H7 (cell line): ENCODE results near the gene COL20A1. TPM values are rescaled to one million over a fixed set of nuclear protein-coding genes. Genes with fewer than 3 reads are reported as not detected.

ENCODE experiments used
- DNase-seq: peaks from one replicate; pipeline ENCODE4 v3.0.0; 2012
- H3K27me3 ChIP-seq: 2 replicates; pipeline ENCODE4 v1.6.0; 2011; ENCODE audit warnings: mild to moderate bottlenecking, low read length; ENCODE audit not compliant: control insufficient read depth, insufficient read depth
- H3K36me3 ChIP-seq: replicated peaks from 2 replicates; pipeline ENCODE4 v1.5.1; 2011; ENCODE audit warnings: low read length; ENCODE audit not compliant: control insufficient read depth, insufficient read depth
- H3K4me3 ChIP-seq: 2 replicates; pipeline ENCODE4 v1.5.1; 2011; ENCODE audit warnings: low read depth, mild to moderate bottlenecking, control low read depth, low read length, moderate library complexity; ENCODE audit not compliant: insufficient read depth
- total RNA-seq: library from RNA; depleted of rRNA; stranded (reverse); fragments of >200 nt; shearing (Covaris generic); gene quantifications from 2 replicates; pipeline ENCODE4 v1.2.3, GENCODE V29; 2014

Gene COL20A1
- total RNA-seq, 1 experiment from 2014 or later: 0.17 TPM

GRCh38 chr20:63311186-63311832, 18.3 kb downstream of the COL20A1 start:
- no peak overlapping the region for H3K4me3 ChIP-seq
- no peaks in the 10 kb centered on the region for H3K36me3 ChIP-seq
- H3K27me3 ChIP-seq: no peaks in the 10 kb centered on the region
- no peak for DNase-seq

GRCh38 chr20:63311833-63312243, 18.9 kb downstream of the COL20A1 start:
- H3K4me3 ChIP-seq: no peak overlapping the region
- H3K36me3 ChIP-seq: no peaks in the 10 kb centered on the region
- no peak for DNase-seq
- no peaks in the 10 kb centered on the region for H3K27me3 ChIP-seq

GRCh38 chr20:63312273-63312672, 19.3 kb downstream of the COL20A1 start:
- no peaks in the 10 kb centered on the region for H3K36me3 ChIP-seq
- H3K27me3 ChIP-seq: no peaks in the 10 kb centered on the region
- H3K4me3 ChIP-seq: no peak overlapping the region
- no peak for DNase-seq

GRCh38 chr20:63312690-63313348, 19.8 kb downstream of the COL20A1 start:
- H3K36me3 ChIP-seq: no peaks in the 10 kb centered on the region
- H3K27me3 ChIP-seq: no peaks in the 10 kb centered on the region
- no peak overlapping the region for H3K4me3 ChIP-seq
- DNase-seq: no peak

GRCh38 chr20:63313349-63314014, 20.5 kb downstream of the COL20A1 start:
- no peak overlapping the region for H3K4me3 ChIP-seq
- H3K27me3 ChIP-seq: no peaks in the 10 kb centered on the region
- DNase-seq: no peak
- no peaks in the 10 kb centered on the region for H3K36me3 ChIP-seq

GRCh38 chr20:63314015-63314471, 21.1 kb downstream of the COL20A1 start:
- no peaks in the 10 kb centered on the region for H3K27me3 ChIP-seq
- no peaks in the 10 kb centered on the region for H3K36me3 ChIP-seq
- no peak overlapping the region for H3K4me3 ChIP-seq
- DNase-seq: no peak

GRCh38 chr20:63314566-63315239, 21.7 kb downstream of the COL20A1 start:
- no peaks in the 10 kb centered on the region for H3K36me3 ChIP-seq

GRCh38 chr20:63315240-63315689, 22.3 kb downstream of the COL20A1 start:
- Histone ChIP-seq H3K27me3 (no peaks in the 10 kb centered on the region), H3K36me3 (no peaks in the 10 kb centered on the region), H3K4me3 (no peak overlapping the region)
- no peak for DNase-seq

More at GRCh38 chr20:63314566-63315239, 21.7 kb downstream of the COL20A1 start:
- no peaks in the 10 kb centered on the region for H3K27me3 ChIP-seq
- no peak for DNase-seq
- H3K4me3 ChIP-seq: no peak overlapping the region

GRCh38 chr20:63315731-63316491, 22.9 kb downstream of the COL20A1 start:
- Histone ChIP-seq H3K27me3 (no peaks in the 10 kb centered on the region), H3K4me3 (no peak overlapping the region), H3K36me3 (no peaks in the 10 kb centered on the region)
- DNase-seq: no peak

- Histone ChIP-seq H3K4me3 (no peak overlapping the region), H3K27me3 (no peaks in the 10 kb centered on the region)
- DNase-seq: no peak
Measured at GRCh38 chr20:63316502-63316921, 23.5 kb downstream of the COL20A1 start.

GRCh38 chr20:63317061-63317460, 24.1 kb downstream of the COL20A1 start:
- Histone ChIP-seq H3K27me3 (no peaks in the 10 kb centered on the region), H3K4me3 (no peak overlapping the region), H3K36me3 (no peaks in the 10 kb centered on the region)
- DNase-seq: no peak

More at GRCh38 chr20:63316502-63316921, 23.5 kb downstream of the COL20A1 start:
- H3K36me3 ChIP-seq: no peaks in the 10 kb centered on the region

GRCh38 chr20:63317601-63318291, 24.8 kb downstream of the COL20A1 start:
- Histone ChIP-seq H3K36me3 (no peaks in the 10 kb centered on the region), H3K27me3 (no peaks in the 10 kb centered on the region), H3K4me3 (no peak overlapping the region)
- no peak for DNase-seq

- no peak overlapping the region for H3K4me3 ChIP-seq
- no peaks in the 10 kb centered on the region for H3K36me3 ChIP-seq
- H3K27me3 ChIP-seq: no peaks in the 10 kb centered on the region
- DNase-seq: no peak
Measured at GRCh38 chr20:63318391-63319163, 25.6 kb downstream of the COL20A1 start.
